Activated CD4-positive, alpha-beta T cell treated with anti-CD3 and anti-CD28 coated beads for 36 hours (primary cell): ENCODE data around the gene TCEAL8. TPM values are rescaled to one million over a fixed set of nuclear protein-coding genes. Genes with fewer than 3 reads are reported as not detected.

ENCODE experiments used
- ATAC-seq: fragments of 200-7000 bp; cut with Tn5 transposase; one replicate; pipeline ENCODE4 v1.10.0; 2021; ENCODE audit warnings: mild to moderate bottlenecking, moderate library complexity
- CTCF ChIA-PET: fragments of 350-600 bp; sonication (Branson Sonifier 250); formaldehyde crosslinking; loops from one replicate; lab custom pipeline; 2021; ENCODE audit warnings: antibody characterized with exemption; lab: Charles Lee
- POLR2A ChIA-PET: fragments of 350-600 bp; sonication (Branson Sonifier 250); formaldehyde crosslinking; loops from one replicate; lab custom pipeline; 2021; ENCODE audit warnings: antibody characterized with exemption, inconsistent platforms; lab: Charles Lee
- DNase-seq: peaks from one replicate; pipeline ENCODE4 v3.0.0-alpha.2; 2020
- H3K27ac Mint-ChIP-seq: one replicate; pipeline ENCODE4 v1.8.0; 2021; ENCODE audit warnings: mixed read lengths
- H3K27me3 Mint-ChIP-seq: one replicate; pipeline ENCODE4 v1.8.0; 2021; ENCODE audit warnings: mixed read lengths
- H3K36me3 Mint-ChIP-seq: one replicate; pipeline ENCODE4 v1.8.0; 2021; ENCODE audit warnings: low read depth, mixed read lengths
- H3K4me1 Mint-ChIP-seq: one replicate; pipeline ENCODE4 v1.8.0; 2021; ENCODE audit warnings: mixed read lengths
- H3K4me3 Mint-ChIP-seq: one replicate; pipeline ENCODE4 v1.8.0; 2021; ENCODE audit warnings: mild to moderate bottlenecking, moderate library complexity, mixed read lengths
- H3K9me3 Mint-ChIP-seq: one replicate; pipeline ENCODE4 v1.8.0; 2021; ENCODE audit warnings: low read depth, mixed read lengths
- intact Hi-C, 2 experiments: fragments of 100-400 bp; cut with DNase I in 1 of 2; cut with micrococcal nuclease in 1 of 2; formaldehyde crosslinking; loops; one replicate each; pipeline versions ENCODE4 v1.14.2 to v1.15.1; 2022 to 2024; cut with DNase I, micrococcal nuclease
- total RNA-seq, 2 experiments: library from RNA; stranded (reverse); gene quantifications; one replicate each; pipeline ENCODE4 v1.2.3, GENCODE V29; 2021

TCEAL8 gene, protein sequence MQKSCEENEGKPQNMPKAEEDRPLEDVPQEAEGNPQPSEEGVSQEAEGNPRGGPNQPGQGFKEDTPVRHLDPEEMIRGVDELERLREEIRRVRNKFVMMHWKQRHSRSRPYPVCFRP
- 10 to 100 TPM; 36.0 to 46.6 TPM for total RNA-seq

DNA sequence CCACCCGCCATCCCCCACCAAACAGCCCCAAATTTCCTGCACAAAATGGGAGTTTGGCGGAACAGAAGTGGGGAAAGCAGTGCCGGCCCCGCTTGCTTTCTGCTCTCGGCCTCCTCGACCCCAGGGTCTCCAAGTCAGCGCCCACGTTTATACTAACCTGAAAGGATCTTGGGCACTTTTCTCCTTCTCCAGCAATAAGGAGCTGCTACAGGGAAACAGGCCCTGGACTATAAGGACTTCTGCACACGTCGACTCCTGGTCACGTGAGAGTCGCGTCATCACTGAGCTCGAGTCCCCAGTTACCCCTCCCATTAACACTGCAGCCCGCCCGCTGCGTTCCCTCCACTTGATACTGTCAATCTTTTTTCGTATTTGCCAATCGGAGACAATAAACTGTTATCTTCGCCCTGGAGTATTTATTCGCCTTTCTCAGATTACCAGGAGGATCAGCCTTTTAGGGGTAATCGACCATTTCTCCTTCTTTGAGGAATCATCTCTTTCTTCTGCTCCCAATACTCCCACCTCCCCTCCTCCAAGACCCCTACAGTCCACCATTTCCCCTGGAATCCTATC lies at the start of gene TCEAL8:
TSS of gene TCEAL8 (minus strand) at position 235 of the 573 bp plus-strand sequence. CDS start 1,176 bp downstream, outside the sequence.
- Mint-ChIP-seq H3K4me1 (peaks cover 18% of the 10 kb centered on the region), H3K9me3 (no peaks in the 10 kb centered on the region), H3K36me3 (peaks cover 16% of the 10 kb centered on the region), H3K27me3 (no peaks in the 10 kb centered on the region), H3K4me3 (peak within 1 kb of the TSS; percentile 95), H3K27ac (peak within 1 kb of the TSS; percentile 97)
- POLR2A ChIA-PET, result interaction anchor here (0.7 kb wide), 1 partner anchor 121 kb away, joined by 4 read pairs; the partner anchor contains the start of gene BEX3
- intact Hi-C loops, result loop anchor here in 1 of 2 experiments (1.0 kb wide), 2 partner anchors 40 to 55 kb away; partner anchors contain the start of genes BEX2 and BEX4
- CTCF ChIA-PET, result interaction anchor here (1.0 kb wide), 1 partner anchor 44 kb away, joined by 3 read pairs; no protein-coding TSS in a partner anchor
- ATAC-seq (peak; percentile 92), DNase-seq (peak; percentile 82)

DNA sequence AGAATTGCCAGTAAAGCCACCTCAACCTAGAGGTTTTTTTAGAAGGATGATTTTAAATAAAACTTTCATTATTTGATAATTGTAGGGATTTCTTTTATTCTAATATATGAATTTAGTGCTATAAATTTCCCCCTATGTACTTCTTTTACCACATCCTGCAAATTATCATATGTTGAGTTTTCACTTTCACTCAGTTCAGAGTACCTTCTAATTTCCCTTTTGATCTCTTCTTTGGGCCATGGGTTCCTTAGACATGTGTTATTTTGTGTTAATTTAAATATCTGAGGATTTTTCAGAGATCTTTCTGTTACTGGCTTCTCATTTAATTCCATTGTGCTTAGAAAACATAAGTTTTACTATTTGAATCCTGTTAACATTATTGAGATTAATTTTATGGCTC lies 49.8 kb upstream of the TCEAL8 start:
- no peak for DNase-seq
- H3K4me1 Mint-ChIP-seq, result peaks cover 4% of the 10 kb centered on the region
- no peak overlapping the region for H3K27ac Mint-ChIP-seq
- CTCF ChIA-PET, result no interaction called here
- intact Hi-C loops, result no loop called here
- no peaks in the 10 kb centered on the region for H3K27me3 Mint-ChIP-seq
- H3K9me3 Mint-ChIP-seq, result no peaks in the 10 kb centered on the region
- ATAC-seq, result no peak
- H3K4me3 Mint-ChIP-seq, result no peak overlapping the region
- H3K36me3 Mint-ChIP-seq, result peaks cover 6% of the 10 kb centered on the region
- POLR2A ChIA-PET, result no interaction called here

DNA sequence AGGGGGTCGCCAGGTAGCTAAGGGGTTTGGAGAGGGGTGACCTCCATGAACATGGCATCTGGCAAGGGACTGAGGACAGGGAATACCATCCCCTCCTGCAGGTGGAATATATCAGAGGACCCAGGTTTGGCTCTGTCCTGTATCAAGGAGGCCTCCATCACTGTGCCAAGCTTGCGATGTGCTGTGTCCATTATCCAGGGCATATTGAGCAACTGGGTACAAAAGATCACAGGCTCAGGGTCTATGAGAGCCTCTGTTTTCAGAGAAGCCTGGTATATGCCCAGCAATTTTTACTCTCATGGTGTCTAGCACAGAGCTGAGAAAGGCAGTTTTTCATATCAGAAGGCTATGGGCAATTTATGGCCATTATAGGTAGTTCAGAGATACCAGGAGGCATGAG lies 38.2 kb upstream of the TCEAL8 start:
- no peaks in the 10 kb centered on the region for H3K36me3 Mint-ChIP-seq
- DNase-seq (no peak), ATAC-seq (no peak)
- H3K4me3 Mint-ChIP-seq, result no peak overlapping the region
- intact Hi-C loops, result no loop called here
- H3K9me3 Mint-ChIP-seq, result no peaks in the 10 kb centered on the region
- H3K27ac Mint-ChIP-seq, result no peak overlapping the region
- H3K4me1 Mint-ChIP-seq, result no peaks in the 10 kb centered on the region
- ChIA-PET POLR2A (no interaction called here), CTCF (no interaction called here)
- peaks cover 3% of the 10 kb centered on the region for H3K27me3 Mint-ChIP-seq

DNA sequence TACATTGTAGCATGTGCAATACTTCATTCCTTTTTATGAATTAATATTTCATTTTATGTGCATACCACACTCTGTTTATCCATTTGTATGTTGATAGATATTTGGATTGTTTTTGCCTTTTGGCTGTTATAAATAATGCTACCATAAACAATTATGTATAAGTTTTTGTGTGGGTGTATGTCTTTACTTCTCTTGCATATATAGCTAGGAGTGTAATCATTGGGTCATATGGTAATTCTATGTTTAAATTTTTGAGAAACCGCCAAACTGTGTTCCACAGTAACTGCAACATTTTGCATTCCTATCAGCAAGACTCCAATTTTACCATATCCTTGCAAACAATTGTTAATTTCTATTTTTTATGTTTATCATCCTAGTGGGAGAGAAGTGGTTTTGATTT lies 24.7 kb upstream of the TCEAL8 start:
- DNase-seq (no peak), ATAC-seq (no peak)
- Mint-ChIP-seq H3K4me3 (no peak overlapping the region), H3K27ac (no peak overlapping the region), H3K4me1 (peaks cover 6% of the 10 kb centered on the region), H3K36me3 (no peaks in the 10 kb centered on the region), H3K27me3 (peaks cover 25% of the 10 kb centered on the region), H3K9me3 (no peaks in the 10 kb centered on the region)
- CTCF ChIA-PET, result no interaction called here
- POLR2A ChIA-PET, result no interaction called here
- intact Hi-C loops, result no loop called here

DNA sequence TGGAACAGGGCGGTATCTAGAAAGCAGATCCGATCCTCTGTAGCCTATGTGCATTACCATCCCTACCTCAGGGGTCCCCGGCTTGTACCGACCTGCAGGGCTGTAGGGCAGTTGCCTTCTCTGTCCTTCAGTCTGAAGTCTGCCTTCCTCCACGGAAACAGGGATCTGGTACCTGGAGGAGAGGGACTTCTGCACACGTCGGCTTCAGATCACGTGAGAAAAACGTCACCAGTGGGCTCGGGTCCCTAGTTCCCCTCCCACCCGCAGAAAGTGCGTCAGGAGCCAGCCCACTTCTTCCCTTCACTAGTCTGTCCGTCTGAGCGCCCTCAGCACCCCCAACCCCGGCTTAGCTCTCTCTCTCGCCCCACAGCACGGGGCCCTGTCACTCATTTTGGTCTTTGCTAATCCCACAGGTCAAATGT lies 21.6 kb upstream of the TCEAL8 start, which contains the start of gene TCEAL5:
TSS of gene TCEAL5 (minus strand) at position 170 of the 422 bp plus-strand sequence. CDS start 2,187 bp downstream, outside the sequence.
- intact Hi-C loops, result no loop called here
- Mint-ChIP-seq H3K36me3 (no peaks in the 10 kb centered on the region), H3K27ac (no peak within 1 kb of the TSS), H3K4me1 (peaks cover 6% of the 10 kb centered on the region), H3K9me3 (no peaks in the 10 kb centered on the region), H3K4me3 (peak within 1 kb of the TSS; percentile 18), H3K27me3 (peaks cover 30% of the 10 kb centered on the region)
- no peak for DNase-seq
- ATAC-seq, result no peak
- ChIA-PET POLR2A (no interaction called here), CTCF (no interaction called here)

DNA sequence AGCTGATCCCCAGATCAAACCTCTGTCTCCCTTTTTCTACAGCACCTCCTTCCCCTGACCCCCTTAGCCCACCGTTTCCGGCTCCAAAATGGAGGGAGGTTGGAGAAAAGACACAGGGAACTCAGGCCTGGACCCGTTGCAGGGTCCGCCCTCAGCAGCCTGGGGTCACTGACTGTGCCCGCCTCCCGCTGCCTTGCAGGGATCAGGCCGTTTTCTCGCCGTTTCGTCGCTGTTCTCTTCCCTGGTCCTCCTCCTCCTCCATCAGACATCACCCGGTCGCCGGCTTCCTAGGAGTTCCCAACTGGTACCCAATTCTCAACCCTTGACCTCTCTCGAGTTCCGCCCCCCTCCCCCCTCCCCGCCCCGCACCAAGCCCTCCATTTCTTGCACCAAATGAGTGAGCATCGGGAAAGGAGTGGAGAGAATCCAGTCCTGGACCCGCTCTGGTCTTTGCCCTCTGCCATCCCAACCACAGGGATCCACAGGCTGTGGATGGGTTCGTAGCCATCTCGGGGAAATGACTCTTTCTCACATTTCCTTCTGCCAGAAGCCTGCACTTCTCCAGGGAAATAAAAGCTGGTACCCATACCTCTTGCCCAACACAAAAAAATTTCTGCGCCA lies 21.1 kb upstream of the TCEAL8 start:
- Mint-ChIP-seq H3K4me1 (peaks cover 6% of the 10 kb centered on the region), H3K36me3 (no peaks in the 10 kb centered on the region), H3K9me3 (no peaks in the 10 kb centered on the region), H3K4me3 (peak overlapping the region; percentile 18), H3K27ac (no peak overlapping the region), H3K27me3 (peaks cover 30% of the 10 kb centered on the region)
- DNase-seq (no peak), ATAC-seq (no peak)
- ChIA-PET CTCF (no interaction called here), POLR2A (no interaction called here)
- intact Hi-C loops, result no loop called here

DNA sequence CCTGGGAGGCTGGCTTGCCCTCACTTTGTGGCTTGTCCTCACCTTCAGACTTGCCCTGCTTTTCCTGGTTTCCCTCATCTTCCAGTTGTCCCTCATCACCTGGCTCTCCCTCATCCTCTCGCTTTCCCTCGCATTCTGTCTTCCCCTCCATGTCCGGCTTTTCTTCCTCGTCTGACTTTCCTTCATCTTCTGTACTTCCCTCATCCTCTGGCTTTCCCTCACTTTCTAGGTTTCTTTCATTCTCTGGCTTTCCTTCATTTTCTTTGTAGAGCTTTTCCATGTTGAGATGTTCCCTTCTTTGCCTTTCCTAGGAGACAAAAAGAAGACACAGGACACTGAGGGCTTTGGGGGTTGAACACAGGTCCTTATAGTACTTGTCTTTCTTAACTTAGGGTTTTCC lies 19.3 kb upstream of the TCEAL8 start:
- intact Hi-C loops, result no loop called here
- Mint-ChIP-seq H3K27me3 (peaks cover 31% of the 10 kb centered on the region), H3K9me3 (no peaks in the 10 kb centered on the region), H3K27ac (no peak overlapping the region), H3K4me3 (no peak overlapping the region), H3K36me3 (no peaks in the 10 kb centered on the region), H3K4me1 (peaks cover 6% of the 10 kb centered on the region)
- ATAC-seq (no peak), DNase-seq (no peak)
- CTCF ChIA-PET, result no interaction called here
- POLR2A ChIA-PET, result no interaction called here

DNA sequence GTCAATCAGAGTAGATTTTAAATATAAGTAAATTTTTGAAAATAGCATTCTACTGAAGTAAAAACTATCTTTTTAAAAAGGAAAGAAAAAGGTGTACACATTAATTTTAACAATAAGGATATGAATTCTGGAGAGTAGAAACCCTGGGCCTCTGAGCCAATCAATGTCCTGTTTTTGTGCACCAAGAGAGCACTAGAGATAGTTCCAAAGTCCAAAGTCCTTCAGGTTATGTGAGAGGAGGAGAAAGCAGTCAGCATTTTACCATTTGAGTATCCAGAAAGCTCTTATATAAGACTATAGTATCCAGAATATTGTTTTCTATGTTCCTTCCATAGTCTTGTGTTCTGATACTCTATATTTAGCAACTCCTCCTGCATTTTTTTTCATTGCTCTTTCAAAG lies 3.3 kb upstream of the TCEAL8 start:
- intact Hi-C loops, result no loop called here
- no peak for ATAC-seq
- no peaks in the 10 kb centered on the region for H3K9me3 Mint-ChIP-seq
- ChIA-PET POLR2A (no interaction called here), CTCF (interaction anchor here (0.6 kb wide), 1 partner anchor 537 kb away, joined by 5 read pairs; no protein-coding TSS in a partner anchor)
- no peak for DNase-seq
- H3K36me3 Mint-ChIP-seq, result peaks cover 12% of the 10 kb centered on the region
- no peak overlapping the region for H3K4me3 Mint-ChIP-seq
- no peak overlapping the region for H3K27ac Mint-ChIP-seq
- peaks cover 13% of the 10 kb centered on the region for H3K4me1 Mint-ChIP-seq
- peaks cover 3% of the 10 kb centered on the region for H3K27me3 Mint-ChIP-seq

DNA sequence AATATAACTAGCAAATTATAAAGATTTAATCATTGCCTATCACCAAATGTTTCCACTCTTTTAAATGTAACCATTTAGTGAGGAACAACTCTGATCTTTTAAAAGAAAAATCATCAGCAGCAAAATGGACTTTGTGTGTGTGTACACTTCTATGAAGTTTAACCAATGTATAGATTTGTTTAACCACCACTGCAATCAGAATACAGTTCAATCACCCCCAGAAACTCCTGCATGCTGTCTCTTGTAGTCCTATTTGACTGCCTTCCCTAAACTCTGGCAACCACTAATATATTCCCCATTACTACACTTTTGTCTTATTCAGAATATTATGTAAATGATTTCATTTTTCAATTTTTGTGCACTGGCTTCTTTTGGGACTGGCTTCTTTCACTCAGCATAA lies 1.7 kb upstream of the TCEAL8 start:
- intact Hi-C loops, result no loop called here
- peaks cover 16% of the 10 kb centered on the region for H3K36me3 Mint-ChIP-seq
- H3K4me1 Mint-ChIP-seq, result peaks cover 18% of the 10 kb centered on the region
- no peak overlapping the region for H3K27ac Mint-ChIP-seq
- no peak overlapping the region for H3K4me3 Mint-ChIP-seq
- no peak for DNase-seq
- ChIA-PET POLR2A (no interaction called here), CTCF (interaction anchor here (1.2 kb wide), 1 partner anchor 46 kb away, joined by 4 read pairs; no protein-coding TSS in a partner anchor)
- no peak for ATAC-seq
- no peaks in the 10 kb centered on the region for H3K27me3 Mint-ChIP-seq
- H3K9me3 Mint-ChIP-seq, result no peaks in the 10 kb centered on the region

DNA sequence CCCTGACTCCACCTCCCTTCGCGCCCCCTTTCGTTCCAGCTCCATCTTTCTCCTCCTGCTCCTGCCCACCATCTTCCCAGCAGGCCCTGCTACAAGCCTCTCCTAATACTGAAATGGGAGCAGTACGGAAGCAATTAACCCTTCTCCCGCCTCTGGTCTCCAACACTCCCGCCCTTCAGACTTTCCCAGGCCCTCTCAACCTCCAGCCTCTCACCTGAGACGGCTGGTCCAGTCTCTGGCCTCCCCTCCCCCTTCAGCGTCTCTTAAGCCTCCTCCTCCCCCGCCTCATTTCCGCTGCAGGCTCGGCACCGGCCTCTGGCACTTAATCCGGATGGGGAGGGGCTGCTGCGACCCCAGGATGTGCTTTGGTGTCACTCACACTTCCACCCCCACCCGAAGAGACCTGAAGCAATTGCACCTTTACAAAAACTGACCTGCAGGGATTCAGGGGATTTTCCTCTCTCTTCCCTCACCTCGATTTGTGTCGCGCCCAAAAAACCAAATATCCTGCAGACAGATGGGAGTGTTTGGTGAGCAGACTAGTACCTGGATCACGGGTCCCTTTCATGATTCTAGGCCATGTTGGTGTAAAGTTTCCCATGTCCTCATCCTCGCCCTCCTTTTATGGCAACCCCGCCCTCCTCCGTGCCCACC lies 657 bp downstream of the TCEAL8 start:
- CTCF ChIA-PET, result interaction anchor here (0.9 to 1.0 kb wide), 2 partner anchors 18 to 43 kb away, joined by 3 read pairs; no protein-coding TSS in a partner anchor
- peak overlapping the region; percentile 97 for H3K27ac Mint-ChIP-seq
- intact Hi-C loops, result loop anchor here in 1 of 2 experiments (1.0 kb wide), 2 partner anchors 39 to 56 kb away; partner anchors contain the start of genes BEX2 and BEX4
- no peaks in the 10 kb centered on the region for H3K27me3 Mint-ChIP-seq
- H3K4me1 Mint-ChIP-seq, result peaks cover 18% of the 10 kb centered on the region
- POLR2A ChIA-PET, result no interaction called here
- H3K36me3 Mint-ChIP-seq, result peaks cover 16% of the 10 kb centered on the region
- H3K9me3 Mint-ChIP-seq, result no peaks in the 10 kb centered on the region
- peak overlapping the region; percentile 95 for H3K4me3 Mint-ChIP-seq
- DNase-seq, result peak; percentile 67
- ATAC-seq, result peak; percentile 71

DNA sequence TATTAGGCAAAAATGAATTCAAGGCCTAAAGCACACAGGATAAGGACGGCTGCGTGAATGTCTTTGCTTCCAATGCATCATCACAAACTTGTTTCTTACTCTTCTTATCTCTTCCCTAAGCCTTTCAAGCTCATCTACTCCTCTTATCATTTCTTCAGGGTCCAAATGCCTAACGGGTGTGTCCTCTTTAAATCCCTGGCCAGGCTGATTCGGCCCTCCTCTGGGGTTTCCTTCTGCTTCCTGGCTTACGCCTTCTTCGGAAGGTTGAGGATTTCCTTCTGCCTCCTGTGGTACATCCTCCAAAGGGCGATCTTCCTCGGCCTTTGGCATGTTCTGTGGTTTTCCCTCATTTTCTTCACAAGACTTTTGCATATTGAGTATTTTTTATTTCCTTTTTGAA lies 1.3 kb downstream of the TCEAL8 start:
- CTCF ChIA-PET, result interaction anchor here (0.9 kb wide), 1 partner anchor 17 kb away, joined by 3 read pairs; no protein-coding TSS in a partner anchor
- H3K27me3 Mint-ChIP-seq, result no peaks in the 10 kb centered on the region
- POLR2A ChIA-PET, result no interaction called here

More for the DNA sequence above, 1.3 kb downstream of the TCEAL8 start:
- Mint-ChIP-seq H3K9me3 (no peaks in the 10 kb centered on the region), H3K4me3 (peak overlapping the region; percentile 95), H3K4me1 (peaks cover 18% of the 10 kb centered on the region), H3K27ac (peak overlapping the region; percentile 97), H3K36me3 (peaks cover 16% of the 10 kb centered on the region)
- intact Hi-C loops, result loop anchor here in 1 of 2 experiments (1.0 kb wide), 2 partner anchors 38 to 57 kb away; partner anchors contain the start of genes BEX2 and BEX4
- ATAC-seq (no peak), DNase-seq (no peak)
